ENCODE data around the gene SUSD4. TPM values are rescaled to one million over a fixed set of nuclear protein-coding genes. Genes with fewer than 3 reads are reported as not detected.

SUSD4 gene
- total RNA-seq, 2 experiments from 2014 or later, result 13.0 to 13.8 TPM

- peaks cover 5% of the 10 kb centered on the region for H3K36me3 Mint-ChIP-seq (ENCODE audit: low read depth)
- ChIA-PET CTCF (no interaction called here), POLR2A (no interaction called here)
- H3K4me3 ChIP-seq (ENCODE audit: low read length), result no peak overlapping the region
- H3K9me3 ChIP-seq (ENCODE audit: control insufficient read depth in 1 of 2, insufficient read depth in 1 of 2, low read length in 2 of 2), result no peaks in the 10 kb centered on the region
- DNase-seq (no peak), ATAC-seq (ENCODE audit: poor library complexity) (no peak)
- intact Hi-C loops (cut with DNase I, micrococcal nuclease), result no loop called here
- H3K36me3 ChIP-seq (ENCODE audit: insufficient read depth, low read length), result no peaks in the 10 kb centered on the region
- no peaks in the 10 kb centered on the region for H3K27me3 ChIP-seq (ENCODE audit: control insufficient read depth in 1 of 2, insufficient read depth in 2 of 2, low read length in 2 of 2)
- H3K4me1 Mint-ChIP-seq (ENCODE audit: low read depth), result peaks cover 6% of the 10 kb centered on the region
- no peak overlapping the region for H3K4me3 Mint-ChIP-seq
- no peaks in the 10 kb centered on the region for H3K4me1 ChIP-seq (ENCODE audit: insufficient read depth, low read length)
- H3K9me3 Mint-ChIP-seq, result no peaks in the 10 kb centered on the region
- H3K27ac ChIP-seq (ENCODE audit: low read depth in 1 of 2, low read length in 2 of 2), result no peak overlapping the region
- no peak overlapping the region for H3K27ac Mint-ChIP-seq
- no peaks in the 10 kb centered on the region for H3K27me3 Mint-ChIP-seq
- no peak for TF ChIP-seq CTCF (IDR thresholded peaks at IDR 0.05)
These were observed 104.5 kb downstream of the SUSD4 start for GRCh38 chr1:223259462-223259861.

- ATAC-seq (ENCODE audit: poor library complexity) (no peak), DNase-seq (no peak)
- Histone ChIP-seq H3K27me3 (ENCODE audit: control insufficient read depth in 1 of 2, insufficient read depth in 2 of 2, low read length in 2 of 2) (no peaks in the 10 kb centered on the region), H3K27ac (ENCODE audit: low read depth in 1 of 2, low read length in 2 of 2) (no peak overlapping the region), H3K4me3 (ENCODE audit: low read length) (no peak overlapping the region), H3K9me3 (ENCODE audit: control insufficient read depth in 1 of 2, insufficient read depth in 1 of 2, low read length in 2 of 2) (no peaks in the 10 kb centered on the region), H3K4me1 (ENCODE audit: insufficient read depth, low read length) (no peaks in the 10 kb centered on the region), H3K36me3 (ENCODE audit: insufficient read depth, low read length) (no peaks in the 10 kb centered on the region)
- no peak for TF ChIP-seq CTCF (IDR thresholded peaks at IDR 0.05)
- no peak overlapping the region for H3K27ac Mint-ChIP-seq
- no peaks in the 10 kb centered on the region for H3K27me3 Mint-ChIP-seq
- ChIA-PET CTCF (no interaction called here), POLR2A (no interaction called here)
- no peak overlapping the region for H3K4me3 Mint-ChIP-seq
- H3K36me3 Mint-ChIP-seq (ENCODE audit: low read depth), result peaks cover 5% of the 10 kb centered on the region
- H3K9me3 Mint-ChIP-seq, result no peaks in the 10 kb centered on the region
- peaks cover 7% of the 10 kb centered on the region for H3K4me1 Mint-ChIP-seq (ENCODE audit: low read depth)
- intact Hi-C loops (cut with DNase I, micrococcal nuclease), result no loop called here
These were observed 105.2 kb downstream of the SUSD4 start for GRCh38 chr1:223258751-223259198.

- ChIA-PET CTCF (no interaction called here), POLR2A (no interaction called here)
- Mint-ChIP-seq H3K27ac (no peak overlapping the region), H3K4me1 (ENCODE audit: low read depth) (peaks cover 15% of the 10 kb centered on the region), H3K27me3 (no peaks in the 10 kb centered on the region), H3K4me3 (no peak overlapping the region), H3K36me3 (ENCODE audit: low read depth) (peaks cover 5% of the 10 kb centered on the region), H3K9me3 (no peaks in the 10 kb centered on the region)
- intact Hi-C loops (cut with DNase I, micrococcal nuclease), result no loop called here
- H3K4me1 ChIP-seq (ENCODE audit: insufficient read depth, low read length), result no peaks in the 10 kb centered on the region
- no peak overlapping the region for H3K4me3 ChIP-seq (ENCODE audit: low read length)
- no peaks in the 10 kb centered on the region for H3K9me3 ChIP-seq (ENCODE audit: control insufficient read depth in 1 of 2, insufficient read depth in 1 of 2, low read length in 2 of 2)
- no peaks in the 10 kb centered on the region for H3K36me3 ChIP-seq (ENCODE audit: insufficient read depth, low read length)
- TF ChIP-seq CTCF (IDR thresholded peaks at IDR 0.05), result no peak
- no peak for ATAC-seq (ENCODE audit: poor library complexity)
- DNase-seq, result no peak
- no peak overlapping the region for H3K27ac ChIP-seq (ENCODE audit: low read depth in 1 of 2, low read length in 2 of 2)
- no peaks in the 10 kb centered on the region for H3K27me3 ChIP-seq (ENCODE audit: control insufficient read depth in 1 of 2, insufficient read depth in 2 of 2, low read length in 2 of 2)
These were observed 106.0 kb downstream of the SUSD4 start for GRCh38 chr1:223257856-223258550.
